GM12878 (cell line): ENCODE measurements around the gene KRTAP10-2. TPM values are rescaled to one million over a fixed set of nuclear protein-coding genes. Genes with fewer than 3 reads are reported as not detected.

Experiments
- polyA plus RNA-seq, 11 experiments: library from polyadenylated mRNA; depleted of rRNA in 4 of 11; unstranded in 6 of 11; stranded (reverse) in 5 of 11; fragments of >200 nt; fragmentation: Nextera tagmentation in 4 of 11; fragmentation: Illumina TruSeq in 1 of 11; extraction: Ambion mirVana in 4 of 11; extraction: Trizol in 1 of 11; gene quantifications; 1 replicate in 1 of 11; 2 replicates in 10 of 11; pipeline versions ENCODE4 v1.2.1 to v1.2.3, GENCODE V29; 2011 to 2016; ENCODE audit warnings: inconsistent platforms in 2 of 11, missing spikeins in 2 of 11, low read depth in 1 of 11
- total RNA-seq, 4 experiments: library from RNA; depleted of rRNA in 3 of 4; stranded (reverse); fragments of >200 nt in 3 of 4; fragmentation: Illumina TruSeq in 1 of 4; extraction: Trizol in 1 of 4; gene quantifications; 2 replicates each; pipeline versions ENCODE4 v1.2.1 to v1.2.3, GENCODE V29; 2013 to 2021

Gene KRTAP10-2
- total and polyA plus RNA-seq, 10 of the 15 experiments (the other 5 are each of a cell fraction or from before 2014, with no cell fraction given): not detected

Other genes with a start within 250 kb of the KRTAP10-2 start
Only the 7 nearest of the 19 such genes appear.
- not detected in 2 replicates for gene KRTAP10-1, start 11.3 kb downstream of the KRTAP10-2 start, total RNA-seq (2014; rRNA removed)
- not detected in 2 replicates for gene KRTAP10-1, start 11.3 kb downstream of the KRTAP10-2 start, total RNA-seq (2014; rRNA removed; fragmentation: Illumina TruSeq; extraction: Trizol)
- gene KRTAP10-1, start 11.3 kb downstream of the KRTAP10-2 start, total RNA-seq (2021): not detected in 2 replicates
- gene KRTAP10-1, start 11.3 kb downstream of the KRTAP10-2 start, polyA plus RNA-seq (2011; rRNA removed): not detected in 2 replicates
- not detected in 2 replicates for gene KRTAP10-1, start 11.3 kb downstream of the KRTAP10-2 start, polyA plus RNA-seq (2014; fragmentation: Illumina TruSeq; extraction: Trizol)
- gene KRTAP10-1, start 11.3 kb downstream of the KRTAP10-2 start, polyA plus RNA-seq (2014; fragmentation: Nextera tagmentation; extraction: Ambion mirVana): not detected
- not detected in 2 replicates for gene KRTAP10-1, start 11.3 kb downstream of the KRTAP10-2 start, polyA plus RNA-seq (2014; rRNA removed)
- not detected for gene KRTAP10-1, start 11.3 kb downstream of the KRTAP10-2 start, polyA plus RNA-seq (2016; fragmentation: Nextera tagmentation; extraction: Ambion mirVana)
- gene KRTAP10-3, start 7.3 kb upstream of the KRTAP10-2 start, total RNA-seq (2014; rRNA removed): not detected in 2 replicates
- gene KRTAP10-3, start 7.3 kb upstream of the KRTAP10-2 start, total RNA-seq (2014; rRNA removed; fragmentation: Illumina TruSeq; extraction: Trizol): not detected in 2 replicates
- not detected in 2 replicates for gene KRTAP10-3, start 7.3 kb upstream of the KRTAP10-2 start, total RNA-seq (2021)
- not detected in 2 replicates for gene KRTAP10-3, start 7.3 kb upstream of the KRTAP10-2 start, polyA plus RNA-seq (2011; rRNA removed)
- not detected in 2 replicates for gene KRTAP10-3, start 7.3 kb upstream of the KRTAP10-2 start, polyA plus RNA-seq (2014; fragmentation: Illumina TruSeq; extraction: Trizol)
- gene KRTAP10-3, start 7.3 kb upstream of the KRTAP10-2 start, polyA plus RNA-seq (2014; fragmentation: Nextera tagmentation; extraction: Ambion mirVana): not detected
- not detected in 2 replicates for gene KRTAP10-3, start 7.3 kb upstream of the KRTAP10-2 start, polyA plus RNA-seq (2014; rRNA removed)
- not detected for gene KRTAP10-3, start 7.3 kb upstream of the KRTAP10-2 start, polyA plus RNA-seq (2016; fragmentation: Nextera tagmentation; extraction: Ambion mirVana)
- not detected in 2 replicates for gene KRTAP10-4, start 22.2 kb upstream of the KRTAP10-2 start, total RNA-seq (2014; rRNA removed)
- not detected in 2 replicates for gene KRTAP10-4, start 22.2 kb upstream of the KRTAP10-2 start, total RNA-seq (2014; rRNA removed; fragmentation: Illumina TruSeq; extraction: Trizol)
- not detected in 2 replicates for gene KRTAP10-4, start 22.2 kb upstream of the KRTAP10-2 start, total RNA-seq (2021)
- not detected in 2 replicates for gene KRTAP10-4, start 22.2 kb upstream of the KRTAP10-2 start, polyA plus RNA-seq (2011; rRNA removed)
- gene KRTAP10-4, start 22.2 kb upstream of the KRTAP10-2 start, polyA plus RNA-seq (2014; fragmentation: Illumina TruSeq; extraction: Trizol): not detected in 2 replicates
- not detected for gene KRTAP10-4, start 22.2 kb upstream of the KRTAP10-2 start, polyA plus RNA-seq (2014; fragmentation: Nextera tagmentation; extraction: Ambion mirVana)
- gene KRTAP10-4, start 22.2 kb upstream of the KRTAP10-2 start, polyA plus RNA-seq (2014; rRNA removed): not detected in 2 replicates
- not detected for gene KRTAP10-4, start 22.2 kb upstream of the KRTAP10-2 start, polyA plus RNA-seq (2016; fragmentation: Nextera tagmentation; extraction: Ambion mirVana)
- gene KRTAP10-5, start 29.1 kb upstream of the KRTAP10-2 start, total RNA-seq (2014; rRNA removed): not detected in 2 replicates
- not detected in 2 replicates for gene KRTAP10-5, start 29.1 kb upstream of the KRTAP10-2 start, total RNA-seq (2014; rRNA removed; fragmentation: Illumina TruSeq; extraction: Trizol)
- not detected in 2 replicates for gene KRTAP10-5, start 29.1 kb upstream of the KRTAP10-2 start, total RNA-seq (2021)
- gene KRTAP10-5, start 29.1 kb upstream of the KRTAP10-2 start, polyA plus RNA-seq (2011; rRNA removed): not detected in 2 replicates
- not detected in 2 replicates for gene KRTAP10-5, start 29.1 kb upstream of the KRTAP10-2 start, polyA plus RNA-seq (2014; fragmentation: Illumina TruSeq; extraction: Trizol)
- gene KRTAP10-5, start 29.1 kb upstream of the KRTAP10-2 start, polyA plus RNA-seq (2014; fragmentation: Nextera tagmentation; extraction: Ambion mirVana): not detected
- gene KRTAP10-5, start 29.1 kb upstream of the KRTAP10-2 start, polyA plus RNA-seq (2014; rRNA removed): not detected in 2 replicates
- not detected for gene KRTAP10-5, start 29.1 kb upstream of the KRTAP10-2 start, polyA plus RNA-seq (2016; fragmentation: Nextera tagmentation; extraction: Ambion mirVana)
- not detected in 2 replicates for gene KRTAP10-6, start 41.0 kb upstream of the KRTAP10-2 start, total RNA-seq (2014; rRNA removed)
- gene KRTAP10-6, start 41.0 kb upstream of the KRTAP10-2 start, total RNA-seq (2014; rRNA removed; fragmentation: Illumina TruSeq; extraction: Trizol): not detected in 2 replicates
- not detected in 2 replicates for gene KRTAP10-6, start 41.0 kb upstream of the KRTAP10-2 start, total RNA-seq (2021)
- gene KRTAP10-6, start 41.0 kb upstream of the KRTAP10-2 start, polyA plus RNA-seq (2011; rRNA removed): not detected in 2 replicates
- gene KRTAP10-6, start 41.0 kb upstream of the KRTAP10-2 start, polyA plus RNA-seq (2014; fragmentation: Illumina TruSeq; extraction: Trizol): not detected in 2 replicates
- gene KRTAP10-6, start 41.0 kb upstream of the KRTAP10-2 start, polyA plus RNA-seq (2014; fragmentation: Nextera tagmentation; extraction: Ambion mirVana): not detected
- not detected in 2 replicates for gene KRTAP10-6, start 41.0 kb upstream of the KRTAP10-2 start, polyA plus RNA-seq (2014; rRNA removed)
- gene KRTAP10-6, start 41.0 kb upstream of the KRTAP10-2 start, polyA plus RNA-seq (2016; fragmentation: Nextera tagmentation; extraction: Ambion mirVana): not detected
- not detected in 2 replicates for gene KRTAP10-7, start 49.1 kb upstream of the KRTAP10-2 start, total RNA-seq (2014; rRNA removed)
- not detected in 2 replicates for gene KRTAP10-7, start 49.1 kb upstream of the KRTAP10-2 start, total RNA-seq (2014; rRNA removed; fragmentation: Illumina TruSeq; extraction: Trizol)
- gene KRTAP10-7, start 49.1 kb upstream of the KRTAP10-2 start, total RNA-seq (2021): not detected in 2 replicates
- not detected in 2 replicates for gene KRTAP10-7, start 49.1 kb upstream of the KRTAP10-2 start, polyA plus RNA-seq (2011; rRNA removed)
- gene KRTAP10-7, start 49.1 kb upstream of the KRTAP10-2 start, polyA plus RNA-seq (2014; fragmentation: Illumina TruSeq; extraction: Trizol): not detected in 2 replicates
- gene KRTAP10-7, start 49.1 kb upstream of the KRTAP10-2 start, polyA plus RNA-seq (2014; fragmentation: Nextera tagmentation; extraction: Ambion mirVana): not detected
- not detected in 2 replicates for gene KRTAP10-7, start 49.1 kb upstream of the KRTAP10-2 start, polyA plus RNA-seq (2014; rRNA removed)
- gene KRTAP10-7, start 49.1 kb upstream of the KRTAP10-2 start, polyA plus RNA-seq (2016; fragmentation: Nextera tagmentation; extraction: Ambion mirVana): not detected
- not detected in 2 replicates for gene KRTAP10-8, start 60.6 kb upstream of the KRTAP10-2 start, total RNA-seq (2014; rRNA removed)
- gene KRTAP10-8, start 60.6 kb upstream of the KRTAP10-2 start, total RNA-seq (2014; rRNA removed; fragmentation: Illumina TruSeq; extraction: Trizol): not detected in 2 replicates
- gene KRTAP10-8, start 60.6 kb upstream of the KRTAP10-2 start, total RNA-seq (2021): not detected in 2 replicates
- gene KRTAP10-8, start 60.6 kb upstream of the KRTAP10-2 start, polyA plus RNA-seq (2011; rRNA removed): not detected in 2 replicates
- gene KRTAP10-8, start 60.6 kb upstream of the KRTAP10-2 start, polyA plus RNA-seq (2014; fragmentation: Illumina TruSeq; extraction: Trizol): not detected in 2 replicates
- not detected for gene KRTAP10-8, start 60.6 kb upstream of the KRTAP10-2 start, polyA plus RNA-seq (2014; fragmentation: Nextera tagmentation; extraction: Ambion mirVana)
- not detected in 2 replicates for gene KRTAP10-8, start 60.6 kb upstream of the KRTAP10-2 start, polyA plus RNA-seq (2014; rRNA removed)
- gene KRTAP10-8, start 60.6 kb upstream of the KRTAP10-2 start, polyA plus RNA-seq (2016; fragmentation: Nextera tagmentation; extraction: Ambion mirVana): not detected